Right lobe of liver (tissue), 6 donors: ENCODE results near the gene PRR14. TPM values are rescaled to one million over a fixed set of nuclear protein-coding genes. Genes with fewer than 3 reads are reported as not detected.
A peak's percentile ranks its signal among the peaks of the same experiment; 100 is the strongest.

ENCODE experiments used
- ATAC-seq, 4 donors: fragments of 200-7000 bp; cut with Tn5 transposase; one replicate each; pipeline ENCODE4 v1.9.1; 2020; ENCODE audit warnings: mild to moderate bottlenecking in 4 of 4, moderate library complexity in 4 of 4
- DNase-seq, 3 donors: peaks; one replicate each; pipeline ENCODE4 v3.0.0-alpha.2; 2020
- H3K27ac ChIP-seq, 3 donors: fragments of 200-600 bp; one replicate each; pipeline ENCODE4 v1.8.0; 2022
- H3K27me3 ChIP-seq, 2 donors: fragments of 200-600 bp; one replicate each; pipeline ENCODE4 v1.8.0; 2022
- H3K36me3 ChIP-seq, 4 donors: fragments of 200-600 bp; sonication (generic) in 1 of 4; one replicate each; pipeline versions ENCODE4 v1.5.1 to v1.8.0; 2017 to 2022; ENCODE audit warnings: control low read depth in 1 of 4
- H3K4me1 ChIP-seq, 4 donors: fragments of 200-600 bp; sonication (generic) in 1 of 4; one replicate each; pipeline versions ENCODE4 v1.5.1 to v1.8.0; 2017 to 2022; ENCODE audit warnings: control low read depth in 1 of 4
- H3K4me3 ChIP-seq, 3 donors: fragments of 200-600 bp; one replicate each; pipeline ENCODE4 v1.8.0; 2022
- H3K9me3 ChIP-seq, 4 donors: fragments of 200-600 bp; sonication (generic) in 1 of 4; one replicate each; pipeline versions ENCODE4 v1.5.1 to v1.8.0; 2017 to 2022; ENCODE audit warnings: control low read depth in 1 of 4
- CTCF ChIP-seq, 4 donors: fragments of 200-600 bp in 3 of 4; fragments of 450-650 bp in 1 of 4; IDR thresholded peaks; one replicate each; pipeline versions ENCODE4 v1.5.1 to v1.8.0; 2016 to 2022; ENCODE audit warnings: antibody characterized with exemption in 4 of 4, mild to moderate bottlenecking in 2 of 4
- POLR2A ChIP-seq: fragments of 450-650 bp; IDR thresholded peaks from one replicate; pipeline ENCODE4 v1.6.1; 2017; ENCODE audit warnings: antibody characterized with exemption, mild to moderate bottlenecking
- WGBS: methylation state at CpG from one replicate; pipeline ENCODE4 v1.1.6; 2018; ENCODE audit warnings: low coverage, low lambda C conversion rate; ENCODE audit not compliant: insufficient coverage; ENCODE audit errors: missing lambda C conversion rate; 5-methylcytosine and 5-hydroxymethylcytosine counted together
- intact Hi-C, 2 donors: fragments of 100-400 bp; cut with DNase I; formaldehyde crosslinking; loops; one replicate each; pipeline versions ENCODE4 v1.11.2 to v1.14.1; 2022
- total RNA-seq, 6 experiments: library from RNA; depleted of rRNA in 2 of 6; stranded (reverse); fragments of >200 nt in 2 of 6; fragmentation: NEBNext Ultra II Directional in 3 of 6; extraction: Animal tissue kit (Norgen Biotek cat#: 25700) in 3 of 6; gene quantifications; one replicate each; pipeline versions ENCODE4 v1.1.0 to v1.2.4, GENCODE V29; 2016 to 2023
- donor health status: DM: no; HTN: yes; CAD: no.
- donor health status: DM: no; HTN: no; CAD: no.
- donor health status: DM: no; HTN: no; CAD: no.
- donor health status: DM: no; HTN: yes; CAD: no.
- donor health status: DM: no; HTN: yes; CAD: no.

Gene PRR14
- total RNA-seq, 6 experiments from 2014 or later, result 12.8 to 23.0 (median 17.6) TPM

- ATAC-seq (peak; percentile 94 to 95 (median 94)), DNase-seq (peak; percentile 92 to 98 (median 96))
- TF ChIP-seq CTCF (IDR thresholded peaks at IDR 0.05) (no peak), POLR2A (peak; percentile 84)
- H3K4me1 ChIP-seq, result peaks cover 0 to 20% (median 11%) of the 10 kb centered on the region in 4 donors
- 1% methylated on average over 20 of the region's 63 CpGs for WGBS
- H3K36me3 ChIP-seq, result peaks cover 0 to 18% (median 7%) of the 10 kb centered on the region in 4 donors
- no peaks in the 10 kb centered on the region for H3K9me3 ChIP-seq
- no peaks in the 10 kb centered on the region for H3K27me3 ChIP-seq
- H3K4me3 ChIP-seq, result peak within 1 kb of the TSS; percentile 71 to 94 (median 80)
- peak within 1 kb of the TSS; percentile 99 to 100 (median 99) for H3K27ac ChIP-seq
- intact Hi-C loops, result no loop called here
Measured at GRCh38 chr16:30609926-30610839, 40.6 kb upstream of the PRR14 start, which contains the start of gene ZNF689. ZNF689 (minus strand) TSS chr16:30610389; CDS start chr16:30610041, 348 bp downstream.

GRCh38 chr16:30615358-30616091 lies 35.2 kb upstream of the PRR14 start:
- DNase-seq (peak in 2 of 3 donors; percentile 46 to 58), ATAC-seq (peak; percentile 63 to 74 (median 64))
- 47% methylated on average over 12 of the region's 12 CpGs for whole genome bisulfite sequencing
- intact Hi-C loops, result no loop called here
- Histone ChIP-seq H3K36me3 (no peaks in the 10 kb centered on the region), H3K4me3 (no peak overlapping the region), H3K27me3 (no peaks in the 10 kb centered on the region), H3K4me1 (peaks cover 0 to 10% (median 2%) of the 10 kb centered on the region in 4 donors), H3K9me3 (no peaks in the 10 kb centered on the region), H3K27ac (no peak overlapping the region)
- TF ChIP-seq CTCF (IDR thresholded peaks at IDR 0.05), result peak; percentile 28 to 53 (median 42)
- TF ChIP-seq POLR2A, result no peak

GRCh38 chr16:30619202-30619601 lies 31.6 kb upstream of the PRR14 start:
- DNase-seq (peak; percentile 70 to 87 (median 84)), ATAC-seq (peak; percentile 70 to 88 (median 77))
- H3K27ac ChIP-seq, result no peak overlapping the region
- H3K4me3 ChIP-seq, result no peak overlapping the region
- H3K27me3 ChIP-seq, result no peaks in the 10 kb centered on the region
- no peak for TF ChIP-seq POLR2A
- TF ChIP-seq CTCF (IDR thresholded peaks at IDR 0.05), result no peak
- H3K36me3 ChIP-seq, result no peaks in the 10 kb centered on the region
- intact Hi-C loops, result no loop called here
- 59% methylated on average over 4 of the region's 4 CpGs for WGBS
- H3K9me3 ChIP-seq, result no peaks in the 10 kb centered on the region
- H3K4me1 ChIP-seq, result peaks cover 0 to 23% (median 4%) of the 10 kb centered on the region in 4 donors

DNA sequence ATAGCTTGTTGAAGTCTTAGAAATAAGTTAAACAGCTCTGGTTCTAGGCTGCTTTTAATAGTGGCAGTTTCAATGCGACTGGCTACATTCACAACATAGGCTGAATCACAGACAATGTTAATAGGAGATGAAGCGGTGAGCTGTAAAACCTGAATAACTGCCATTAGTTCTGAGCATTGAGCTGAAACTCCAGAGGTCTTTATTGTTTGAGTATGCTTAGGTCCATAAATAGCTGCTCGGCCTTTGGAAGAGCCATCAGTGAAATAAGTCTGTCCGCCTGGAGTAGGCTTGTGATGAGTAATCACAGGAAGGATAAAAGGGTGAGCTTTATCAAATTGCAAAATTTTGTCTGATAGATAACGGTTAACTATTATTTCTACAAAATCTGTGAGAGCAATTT lies 31.1 kb upstream of the PRR14 start:
- H3K4me1 ChIP-seq, result peaks cover 0 to 23% (median 4%) of the 10 kb centered on the region in 4 donors
- no peak for DNase-seq
- H3K36me3 ChIP-seq, result no peaks in the 10 kb centered on the region
- no peaks in the 10 kb centered on the region for H3K27me3 ChIP-seq
- intact Hi-C loops, result loop anchor here in 1 of 2 donors (10.0 kb wide), 1 partner anchor 195 kb away; no protein-coding TSS in a partner anchor
- no peak for TF ChIP-seq POLR2A
- TF ChIP-seq CTCF (IDR thresholded peaks at IDR 0.05), result no peak
- H3K27ac ChIP-seq, result no peak overlapping the region
- H3K9me3 ChIP-seq, result no peaks in the 10 kb centered on the region
- ATAC-seq, result peak in 2 of 4 donors; percentile 36 to 58
- H3K4me3 ChIP-seq, result no peak overlapping the region
- 52% methylated on average over 4 of the region's 5 CpGs for WGBS
